Eye (tissue), 1 donor: Measurements from ENCODE around the gene PINK1.
"Not testable (repeated sequence)": the region's sequence is repeated elsewhere in the genome, so short reads cannot be mapped to it uniquely, and the experiment has no call there.

Experiments
- DNase-seq: peaks from one replicate; pipeline ENCODE4 v3.0.0-alpha.2; 2015

The PINK1 gene

GRCh38 chr1:20633190-20634064 lies at the start of gene PINK1:
TSS of gene PINK1 (plus strand) at chr1:20633458. CDS start at chr1:20633549, 91 bp downstream.
- DNase-seq, result peak; percentile 91

DNA sequence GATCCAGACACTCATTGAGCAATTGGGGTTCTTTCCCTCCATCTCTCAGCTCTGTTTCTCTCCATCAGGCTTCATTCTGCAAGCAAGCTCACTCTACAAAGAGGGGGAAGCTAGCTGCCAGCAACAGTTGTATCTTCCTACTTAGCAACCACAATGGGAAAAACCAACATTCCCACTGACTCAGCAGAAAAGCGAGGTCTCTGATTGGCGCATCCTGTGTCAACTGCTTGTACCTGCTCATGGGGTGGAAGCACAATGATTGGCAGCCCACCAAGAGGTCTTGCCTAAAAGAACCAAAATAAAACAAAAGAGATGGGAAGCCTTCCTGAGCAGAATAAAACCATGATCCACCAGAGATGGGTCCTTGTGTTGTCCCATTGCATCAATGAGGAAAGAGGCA lies 48.4 kb upstream of the PINK1 start:
- DNase-seq, result no peak

DNA sequence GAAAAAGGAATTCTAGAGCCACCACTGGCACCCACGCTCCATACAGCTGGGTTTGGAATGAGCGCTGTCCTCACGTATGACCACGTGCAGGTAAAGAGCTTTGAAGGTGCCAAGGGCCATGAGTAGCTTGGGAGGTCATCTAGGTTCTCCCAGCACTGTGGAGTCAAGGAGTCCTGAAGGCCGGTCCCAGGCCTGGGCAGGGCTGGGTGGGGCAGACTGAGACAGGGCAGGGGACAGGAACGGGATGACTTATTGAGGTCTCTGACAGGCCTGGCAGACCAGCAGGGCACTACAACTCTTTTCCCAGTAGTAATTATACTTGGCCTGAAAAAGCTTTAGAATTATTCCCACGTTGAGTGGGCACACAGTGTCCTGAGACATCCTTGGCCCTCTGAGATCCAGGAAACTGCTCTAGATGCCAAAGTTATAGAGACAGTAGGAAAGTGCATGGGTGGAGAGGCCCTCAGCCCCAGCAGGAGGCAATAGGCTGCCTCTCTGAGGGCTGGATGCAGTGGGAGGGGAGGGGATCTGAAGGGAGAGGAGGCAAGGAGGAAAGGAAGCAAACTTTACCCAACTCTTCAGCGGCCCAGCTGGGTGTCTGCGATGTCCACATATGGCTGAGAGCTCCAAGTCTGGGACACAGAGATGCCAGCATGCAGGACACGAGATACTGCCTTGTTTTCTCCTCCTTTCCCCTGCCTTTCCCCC lies 46.2 kb upstream of the PINK1 start:
- no peak for DNase-seq

DNA sequence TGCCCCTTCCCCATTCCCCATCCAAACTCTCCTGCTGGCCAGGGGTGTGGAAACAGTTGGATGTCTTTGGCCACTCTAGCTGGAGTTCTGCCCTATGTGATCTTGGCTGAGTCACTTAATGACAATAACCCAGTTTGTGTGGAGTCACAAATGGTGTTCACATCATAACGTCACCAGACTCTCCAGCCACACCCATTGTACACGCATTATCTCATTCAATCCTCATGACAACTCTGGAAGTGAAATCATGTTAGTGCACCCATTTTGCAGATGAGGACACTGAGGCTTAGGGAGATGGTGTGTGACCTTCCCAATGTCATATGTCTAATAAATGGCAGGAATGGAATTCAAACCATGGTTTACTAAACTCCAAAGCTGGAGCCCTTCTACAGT lies 45.6 kb upstream of the PINK1 start:
- no peak for DNase-seq

GRCh38 chr1:20588634-20589225 lies 44.5 kb upstream of the PINK1 start, which contains the start of gene CDA:
TSS of gene CDA (plus strand) at chr1:20589097. CDS start at chr1:20589130, 33 bp downstream.
- DNase-seq, result no peak

GRCh38 chr1:20589331-20590278 lies 43.7 kb upstream of the PINK1 start:
- peak; percentile 6 for DNase-seq

DNA sequence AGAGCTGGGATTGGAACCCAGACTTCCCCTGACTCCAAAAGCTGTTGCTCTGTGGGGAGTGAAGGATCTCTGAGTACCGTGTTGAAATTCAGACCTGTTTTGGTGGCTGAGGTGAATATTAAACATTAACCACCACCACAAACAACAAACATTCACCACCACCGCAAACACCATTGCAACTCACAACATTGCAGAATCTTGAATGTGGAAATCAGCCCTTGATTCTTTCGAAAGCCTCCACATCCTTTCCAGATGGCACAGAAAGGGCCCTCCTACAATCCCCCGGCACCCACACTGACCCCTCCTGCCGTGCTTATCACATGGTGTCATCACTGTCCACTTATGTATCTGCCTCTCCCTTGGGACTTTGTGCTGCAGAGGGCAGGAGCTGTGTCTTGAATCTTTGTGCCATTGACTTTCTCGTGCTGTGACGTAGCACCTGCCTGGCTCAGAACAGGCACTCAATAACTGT lies 42.9 kb upstream of the PINK1 start:
- DNase-seq, result peak; percentile 21

- DNase-seq, result no peak
Measured at GRCh38 chr1:20593756-20594155, 39.5 kb upstream of the PINK1 start.

DNA sequence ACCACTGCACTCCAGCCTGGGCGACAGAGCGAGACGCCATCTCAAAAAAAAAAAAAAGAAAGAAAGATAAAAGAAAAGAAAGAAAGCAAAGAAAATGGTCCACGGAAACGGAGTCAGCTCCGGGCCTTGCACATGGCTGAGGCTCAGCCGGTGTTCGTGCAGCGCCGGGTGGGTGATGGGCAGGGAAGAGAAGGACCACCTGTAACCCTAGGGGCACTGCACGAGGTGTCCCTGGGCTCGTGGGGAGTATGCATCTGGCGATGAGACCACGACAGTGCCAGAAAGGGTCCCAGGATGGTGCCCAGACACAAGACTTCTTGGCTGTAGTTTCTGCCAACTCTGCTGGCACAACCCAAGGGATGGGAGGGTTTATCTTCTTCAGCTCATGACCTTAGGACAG lies 38.5 kb upstream of the PINK1 start:
- no peak for DNase-seq

DNA sequence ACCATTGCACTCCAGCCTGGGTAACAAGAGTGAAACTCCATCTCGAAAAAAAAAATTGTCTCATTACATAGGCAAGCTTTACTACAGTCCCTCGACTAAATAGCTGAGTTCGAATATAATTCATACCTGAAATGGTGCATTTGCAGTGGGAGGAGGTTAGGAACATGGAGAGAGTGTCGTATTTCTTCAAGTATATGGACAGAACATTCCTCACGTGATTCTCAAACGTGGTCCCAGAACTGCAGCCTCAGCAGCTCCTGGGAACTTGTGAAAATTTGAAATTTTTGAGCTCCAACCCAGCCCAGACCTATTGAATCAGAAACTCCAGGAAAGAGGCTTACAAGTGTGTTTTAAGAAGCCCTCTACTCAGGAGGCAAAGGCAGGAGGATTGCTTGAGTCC lies 37.2 kb upstream of the PINK1 start:
- DNase-seq, result no peak

GRCh38 chr1:20597650-20598049 lies 35.6 kb upstream of the PINK1 start:
- no peak for DNase-seq

GRCh38 chr1:20600156-20600555 lies 33.1 kb upstream of the PINK1 start:
- no peak for DNase-seq

DNA sequence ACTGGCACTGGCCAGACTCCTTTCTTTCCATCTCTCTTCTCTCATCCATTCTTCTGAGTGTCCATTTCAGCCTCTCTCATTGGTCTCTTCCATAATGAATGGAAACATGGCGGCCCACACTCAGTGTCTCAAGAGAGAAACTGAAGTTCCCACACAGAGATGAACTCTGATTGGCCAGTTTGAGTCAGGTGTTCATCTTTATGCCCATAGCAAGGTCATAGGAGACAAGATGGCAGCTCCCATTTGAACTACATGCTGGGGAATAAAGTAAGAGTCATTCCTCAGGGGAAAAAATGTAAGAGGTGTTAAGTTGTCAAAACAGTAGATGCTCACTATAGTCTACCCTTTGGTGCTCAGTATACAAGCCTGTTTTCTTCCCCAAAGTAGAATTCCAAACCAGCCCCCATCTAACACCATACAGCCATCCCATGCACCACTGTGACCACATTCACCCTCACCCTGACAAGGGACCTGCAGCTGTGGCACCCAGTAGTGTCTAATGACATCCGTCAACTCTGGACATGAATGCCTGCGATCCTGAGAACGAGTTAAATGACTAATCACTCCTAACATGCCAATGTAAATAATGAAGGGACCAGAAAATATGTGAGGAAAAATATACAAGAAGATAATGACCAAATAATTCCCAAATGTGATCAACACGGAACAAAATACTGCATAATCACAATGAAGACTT lies 32.0 kb upstream of the PINK1 start:
- DNase-seq, result no peak

- no peak for DNase-seq
Measured at GRCh38 chr1:20602851-20603450, 30.3 kb upstream of the PINK1 start.

DNA sequence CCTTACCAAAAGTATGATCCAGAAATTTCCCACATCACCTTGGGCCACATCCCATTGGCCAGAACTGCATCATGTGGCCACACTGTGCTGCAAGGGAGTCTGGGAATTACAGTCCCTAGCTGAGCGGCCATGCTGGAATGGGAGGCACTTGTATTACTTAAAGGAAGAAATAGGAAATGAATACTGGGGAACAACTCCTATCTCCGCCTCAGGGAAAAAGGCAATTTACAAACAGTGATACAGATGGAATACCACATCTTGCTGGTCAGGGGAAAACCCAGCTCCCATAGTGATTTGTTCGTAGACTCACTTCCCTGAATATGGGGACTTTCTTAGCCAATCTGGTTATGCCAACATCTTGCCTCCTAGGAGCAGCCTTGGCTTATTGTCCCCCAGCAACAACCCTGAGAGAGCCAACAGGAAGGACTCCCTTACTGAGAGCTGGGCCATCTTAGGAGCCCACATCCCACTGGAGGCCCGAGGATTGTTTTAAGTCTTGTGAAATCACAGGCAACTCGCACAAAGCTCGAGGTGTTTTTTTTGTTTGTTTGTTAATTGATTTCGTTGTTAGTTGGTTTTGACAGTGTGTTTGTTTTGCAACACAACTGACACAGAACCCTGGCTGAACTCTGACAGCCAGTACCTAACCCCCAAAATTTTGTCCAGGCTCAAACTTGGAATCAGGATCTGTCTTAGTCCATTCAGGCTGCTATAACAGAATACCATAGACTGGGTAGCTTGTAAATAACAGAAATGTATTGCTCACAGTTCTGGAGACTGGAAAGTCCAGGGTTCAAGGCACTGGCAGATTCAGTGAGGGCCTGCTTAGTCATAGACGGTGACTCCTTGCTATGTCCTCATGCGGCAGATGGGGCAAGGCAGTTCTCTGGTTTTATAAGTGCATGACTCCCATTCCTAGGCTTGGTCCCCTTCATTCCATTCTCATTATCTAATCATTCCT lies 29.5 kb upstream of the PINK1 start:
- no peak for DNase-seq

GRCh38 chr1:20604678-20605077 lies 28.6 kb upstream of the PINK1 start:
- DNase-seq, result no peak

DNA sequence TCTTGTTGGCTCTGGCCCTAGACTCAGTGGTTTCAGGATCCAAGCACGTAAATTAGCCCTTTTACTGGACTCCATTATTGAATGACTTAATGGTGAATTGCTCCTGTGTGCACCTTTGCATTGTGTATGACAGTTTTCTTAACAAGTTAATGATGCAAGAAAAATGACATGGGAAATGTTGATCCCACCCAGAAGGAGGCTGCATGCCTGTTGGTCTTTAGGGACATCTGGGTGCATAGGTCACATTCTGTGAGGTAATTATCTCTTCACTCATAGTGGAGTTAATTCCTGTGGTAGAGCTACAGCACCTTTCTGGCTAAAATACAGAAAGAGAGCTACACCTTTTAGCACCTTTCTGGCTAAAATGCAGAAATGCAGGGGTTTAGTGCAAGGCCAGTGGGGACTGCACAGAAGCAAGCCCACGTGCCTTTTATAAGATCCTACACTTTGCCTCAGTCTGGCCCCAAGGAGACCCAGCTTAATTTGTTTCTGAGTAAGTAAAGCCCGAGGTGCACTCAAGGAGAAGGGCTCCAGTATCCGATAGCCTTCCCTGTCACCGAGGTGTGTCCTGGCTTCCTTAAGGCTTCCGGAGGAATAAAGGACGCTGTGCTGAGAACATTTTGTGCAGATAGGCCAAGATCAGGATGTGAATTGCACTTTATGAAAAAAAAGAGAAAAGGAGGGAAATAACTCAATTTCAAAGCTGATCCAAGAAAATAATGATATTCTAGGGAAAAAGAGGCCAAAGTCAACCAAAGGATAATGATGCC lies 26.3 kb upstream of the PINK1 start:
- not testable (repeated sequence) for DNase-seq

GRCh38 chr1:20609541-20609940 lies 23.7 kb upstream of the PINK1 start:
- no peak for DNase-seq

DNA sequence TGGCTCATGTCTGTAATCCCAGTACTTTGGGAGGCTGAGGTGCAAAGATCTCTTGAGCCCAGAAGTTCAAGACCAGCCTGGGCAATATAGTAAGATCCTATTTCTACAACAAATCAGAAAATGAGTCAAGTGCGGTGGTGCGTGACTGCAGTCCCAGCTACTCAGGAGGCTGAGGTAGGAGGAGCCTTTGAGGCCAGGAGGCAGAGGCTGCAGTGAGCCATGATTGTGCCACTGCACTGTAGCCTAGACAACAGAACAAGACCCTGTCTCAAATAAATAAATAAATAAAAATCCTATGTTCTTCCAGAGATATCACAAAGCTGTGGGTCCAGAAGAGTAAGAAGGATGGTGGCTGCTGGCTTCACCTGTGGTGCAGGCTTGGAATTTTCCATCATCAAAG lies 22.3 kb upstream of the PINK1 start:
- no peak for DNase-seq
